Measurements from ENCODE around the gene HDGFL2.

GRCh38 chr19:4550479-4551050 is 78.5 kb downstream of the HDGFL2 start:
- TF ChIP-seq EZH2 (IDR thresholded peaks at IDR 0.05) (no peak), POLR2AphosphoS5 (IDR thresholded peaks at IDR 0.05; ENCODE audit: borderline replicate concordance, low read depth, low read length) (no peak), FOXP2 (optimal IDR thresholded peaks at IDR 0.05; ENCODE audit: control extremely low read depth, extremely low read length, insufficient read depth) (no peak)

Data from SK-N-MC (cell line).